GM12801 (cell line): Measurements from ENCODE around the gene PROM2.

ENCODE experiments used
- TF ChIP-seq, protein P1 (sequence below): IDR thresholded peaks from one replicate; pipeline ENCODE4 v1.5.1; 2011; ENCODE audit warnings: control low read depth; ENCODE audit not compliant: insufficient read length; ENCODE audit errors: extremely low read depth

Gene PROM2

DNA sequence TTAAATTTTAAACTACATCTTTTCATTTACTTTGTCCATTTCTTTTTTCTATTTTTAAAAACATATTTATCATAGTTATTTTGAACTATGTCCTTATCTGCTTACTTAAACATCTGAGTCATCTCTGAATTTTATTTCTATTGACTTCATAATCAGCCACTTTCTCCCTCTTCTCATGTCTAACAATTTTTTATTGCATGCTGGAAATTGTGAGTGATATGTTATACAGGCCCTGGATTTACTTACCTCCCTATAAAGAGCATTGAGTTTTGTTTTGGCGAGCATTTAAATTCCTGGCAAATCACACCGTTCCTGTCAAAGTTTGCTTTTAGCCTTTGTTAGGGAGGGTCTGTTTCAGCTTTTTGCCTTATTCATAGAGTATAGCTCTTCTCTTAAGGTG, 62.2 kb downstream of the PROM2 start:
- TF ChIP-seq, protein P1, sequence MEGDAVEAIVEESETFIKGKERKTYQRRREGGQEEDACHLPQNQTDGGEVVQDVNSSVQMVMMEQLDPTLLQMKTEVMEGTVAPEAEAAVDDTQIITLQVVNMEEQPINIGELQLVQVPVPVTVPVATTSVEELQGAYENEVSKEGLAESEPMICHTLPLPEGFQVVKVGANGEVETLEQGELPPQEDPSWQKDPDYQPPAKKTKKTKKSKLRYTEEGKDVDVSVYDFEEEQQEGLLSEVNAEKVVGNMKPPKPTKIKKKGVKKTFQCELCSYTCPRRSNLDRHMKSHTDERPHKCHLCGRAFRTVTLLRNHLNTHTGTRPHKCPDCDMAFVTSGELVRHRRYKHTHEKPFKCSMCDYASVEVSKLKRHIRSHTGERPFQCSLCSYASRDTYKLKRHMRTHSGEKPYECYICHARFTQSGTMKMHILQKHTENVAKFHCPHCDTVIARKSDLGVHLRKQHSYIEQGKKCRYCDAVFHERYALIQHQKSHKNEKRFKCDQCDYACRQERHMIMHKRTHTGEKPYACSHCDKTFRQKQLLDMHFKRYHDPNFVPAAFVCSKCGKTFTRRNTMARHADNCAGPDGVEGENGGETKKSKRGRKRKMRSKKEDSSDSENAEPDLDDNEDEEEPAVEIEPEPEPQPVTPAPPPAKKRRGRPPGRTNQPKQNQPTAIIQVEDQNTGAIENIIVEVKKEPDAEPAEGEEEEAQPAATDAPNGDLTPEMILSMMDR, result no peak

DNA sequence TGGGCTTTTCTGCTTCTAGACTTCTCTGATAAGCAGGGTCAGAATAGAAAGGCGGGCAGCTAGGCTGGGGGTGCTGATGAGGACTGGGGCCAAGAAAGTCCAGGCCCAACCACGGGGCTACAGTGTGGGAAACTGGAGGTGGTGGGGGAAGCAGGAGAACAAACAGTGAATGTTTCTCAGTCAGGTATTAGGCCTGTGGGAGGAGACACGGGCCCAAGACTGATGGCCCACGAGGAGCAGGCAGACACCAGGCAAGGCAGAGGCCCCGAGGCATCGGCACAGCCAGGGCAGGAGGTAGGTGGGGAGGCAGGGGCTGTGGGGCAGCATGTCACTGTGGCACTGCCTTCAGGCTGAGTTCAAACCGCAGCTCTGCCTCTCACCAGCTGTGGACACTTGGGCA, 63.6 kb downstream of the PROM2 start:
- TF ChIP-seq, protein P1, result no peak
